ENCODE measurements around the gene AAMDC.
"Not testable (repeated sequence)": the region's sequence is repeated elsewhere in the genome, so short reads cannot be mapped to it uniquely, and the experiment has no call there.

Gene AAMDC

GRCh38 chr11:77884829-77885190, 63.9 kb downstream of the AAMDC start:
- DNase-seq (ENCODE audit: low read depth, low spot score): no peak

- no peak for DNase-seq (ENCODE audit: low read depth, low spot score)
Observed at GRCh38 chr11:77886401-77886800, 65.5 kb downstream of the AAMDC start.

- not testable (repeated sequence) for DNase-seq (ENCODE audit: low read depth, low spot score)
Observed at GRCh38 chr11:77889045-77889444, 68.1 kb downstream of the AAMDC start.

GRCh38 chr11:77890100-77890614, 69.2 kb downstream of the AAMDC start:
- not testable (repeated sequence) for DNase-seq (ENCODE audit: low read depth, low spot score)

- DNase-seq (ENCODE audit: low read depth, low spot score): not testable (repeated sequence)
Observed at GRCh38 chr11:77890619-77891056, 69.7 kb downstream of the AAMDC start.

GRCh38 chr11:77891256-77891655, 70.3 kb downstream of the AAMDC start:
- DNase-seq (ENCODE audit: low read depth, low spot score): not testable (repeated sequence)

GRCh38 chr11:77891703-77892102, 70.8 kb downstream of the AAMDC start:
- DNase-seq (ENCODE audit: low read depth, low spot score): not testable (repeated sequence)

- not testable (repeated sequence) for DNase-seq (ENCODE audit: low read depth, low spot score)
Observed at GRCh38 chr11:77894949-77895348, 74.0 kb downstream of the AAMDC start.

- DNase-seq (ENCODE audit: low read depth, low spot score): no peak
Observed at GRCh38 chr11:77908835-77909234, 87.9 kb downstream of the AAMDC start.

- DNase-seq (ENCODE audit: low read depth, low spot score): no peak
Observed at GRCh38 chr11:77909277-77909676, 88.3 kb downstream of the AAMDC start.

- DNase-seq (ENCODE audit: low read depth, low spot score): not testable (repeated sequence)
Observed at GRCh38 chr11:77910828-77911227, 89.9 kb downstream of the AAMDC start.

- DNase-seq (ENCODE audit: low read depth, low spot score): not testable (repeated sequence)
Observed at GRCh38 chr11:77913608-77914306, 92.8 kb downstream of the AAMDC start.

GRCh38 chr11:77914307-77914791, 93.4 kb downstream of the AAMDC start:
- not testable (repeated sequence) for DNase-seq (ENCODE audit: low read depth, low spot score)

- not testable (repeated sequence) for DNase-seq (ENCODE audit: low read depth, low spot score)
Observed at GRCh38 chr11:77917713-77918112, 96.8 kb downstream of the AAMDC start.
